ENCODE data around the gene MYL6.

GRCh38 chr12:56110571-56110970, 47.6 kb upstream of the MYL6 start:
- no peak for TF ChIP-seq ZNF48 (tag by site-specific recombination; IDR thresholded peaks at IDR 0.05)
- TF ChIP-seq, protein P1, sequence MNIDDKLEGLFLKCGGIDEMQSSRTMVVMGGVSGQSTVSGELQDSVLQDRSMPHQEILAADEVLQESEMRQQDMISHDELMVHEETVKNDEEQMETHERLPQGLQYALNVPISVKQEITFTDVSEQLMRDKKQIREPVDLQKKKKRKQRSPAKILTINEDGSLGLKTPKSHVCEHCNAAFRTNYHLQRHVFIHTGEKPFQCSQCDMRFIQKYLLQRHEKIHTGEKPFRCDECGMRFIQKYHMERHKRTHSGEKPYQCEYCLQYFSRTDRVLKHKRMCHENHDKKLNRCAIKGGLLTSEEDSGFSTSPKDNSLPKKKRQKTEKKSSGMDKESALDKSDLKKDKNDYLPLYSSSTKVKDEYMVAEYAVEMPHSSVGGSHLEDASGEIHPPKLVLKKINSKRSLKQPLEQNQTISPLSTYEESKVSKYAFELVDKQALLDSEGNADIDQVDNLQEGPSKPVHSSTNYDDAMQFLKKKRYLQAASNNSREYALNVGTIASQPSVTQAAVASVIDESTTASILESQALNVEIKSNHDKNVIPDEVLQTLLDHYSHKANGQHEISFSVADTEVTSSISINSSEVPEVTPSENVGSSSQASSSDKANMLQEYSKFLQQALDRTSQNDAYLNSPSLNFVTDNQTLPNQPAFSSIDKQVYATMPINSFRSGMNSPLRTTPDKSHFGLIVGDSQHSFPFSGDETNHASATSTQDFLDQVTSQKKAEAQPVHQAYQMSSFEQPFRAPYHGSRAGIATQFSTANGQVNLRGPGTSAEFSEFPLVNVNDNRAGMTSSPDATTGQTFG (tag by site-specific recombination; IDR thresholded peaks at IDR 0.05; ENCODE audit: borderline replicate concordance) = no peak
- TF ChIP-seq ZNF76 (tag by site-specific recombination; IDR thresholded peaks at IDR 0.05; ENCODE audit: borderline replicate concordance, low read depth) = no peak
- no peak for TF ChIP-seq REST (tag by site-specific recombination; IDR thresholded peaks at IDR 0.05)
- no peak for TF ChIP-seq ZNF24 (tag by site-specific recombination; IDR thresholded peaks at IDR 0.05)
- TF ChIP-seq ZSCAN23 (tag by site-specific recombination; IDR thresholded peaks at IDR 0.05) = no peak
- TF ChIP-seq ZNF274 (IDR thresholded peaks at IDR 0.05; ENCODE audit: low read length) = no peak
- no peak for TF ChIP-seq ZNF274 (tag by site-specific recombination; IDR thresholded peaks at IDR 0.05; ENCODE audit: borderline replicate concordance)
- no peak for TF ChIP-seq OSR2 (tag by site-specific recombination; IDR thresholded peaks at IDR 0.05)
- TF ChIP-seq, protein P2, sequence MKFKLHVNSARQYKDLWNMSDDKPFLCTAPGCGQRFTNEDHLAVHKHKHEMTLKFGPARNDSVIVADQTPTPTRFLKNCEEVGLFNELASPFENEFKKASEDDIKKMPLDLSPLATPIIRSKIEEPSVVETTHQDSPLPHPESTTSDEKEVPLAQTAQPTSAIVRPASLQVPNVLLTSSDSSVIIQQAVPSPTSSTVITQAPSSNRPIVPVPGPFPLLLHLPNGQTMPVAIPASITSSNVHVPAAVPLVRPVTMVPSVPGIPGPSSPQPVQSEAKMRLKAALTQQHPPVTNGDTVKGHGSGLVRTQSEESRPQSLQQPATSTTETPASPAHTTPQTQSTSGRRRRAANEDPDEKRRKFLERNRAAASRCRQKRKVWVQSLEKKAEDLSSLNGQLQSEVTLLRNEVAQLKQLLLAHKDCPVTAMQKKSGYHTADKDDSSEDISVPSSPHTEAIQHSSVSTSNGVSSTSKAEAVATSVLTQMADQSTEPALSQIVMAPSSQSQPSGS (tag by site-specific recombination; IDR thresholded peaks at IDR 0.05; ENCODE audit: low read depth) = no peak
- TF ChIP-seq HOXA7 (CRISPR knock-in tag; IDR thresholded peaks at IDR 0.05; ENCODE audit: borderline replicate concordance) = no peak
- no peak for TF ChIP-seq ZNF37A (tag by site-specific recombination; IDR thresholded peaks at IDR 0.05)
- TF ChIP-seq, protein P3, sequence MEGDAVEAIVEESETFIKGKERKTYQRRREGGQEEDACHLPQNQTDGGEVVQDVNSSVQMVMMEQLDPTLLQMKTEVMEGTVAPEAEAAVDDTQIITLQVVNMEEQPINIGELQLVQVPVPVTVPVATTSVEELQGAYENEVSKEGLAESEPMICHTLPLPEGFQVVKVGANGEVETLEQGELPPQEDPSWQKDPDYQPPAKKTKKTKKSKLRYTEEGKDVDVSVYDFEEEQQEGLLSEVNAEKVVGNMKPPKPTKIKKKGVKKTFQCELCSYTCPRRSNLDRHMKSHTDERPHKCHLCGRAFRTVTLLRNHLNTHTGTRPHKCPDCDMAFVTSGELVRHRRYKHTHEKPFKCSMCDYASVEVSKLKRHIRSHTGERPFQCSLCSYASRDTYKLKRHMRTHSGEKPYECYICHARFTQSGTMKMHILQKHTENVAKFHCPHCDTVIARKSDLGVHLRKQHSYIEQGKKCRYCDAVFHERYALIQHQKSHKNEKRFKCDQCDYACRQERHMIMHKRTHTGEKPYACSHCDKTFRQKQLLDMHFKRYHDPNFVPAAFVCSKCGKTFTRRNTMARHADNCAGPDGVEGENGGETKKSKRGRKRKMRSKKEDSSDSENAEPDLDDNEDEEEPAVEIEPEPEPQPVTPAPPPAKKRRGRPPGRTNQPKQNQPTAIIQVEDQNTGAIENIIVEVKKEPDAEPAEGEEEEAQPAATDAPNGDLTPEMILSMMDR (tag by site-specific recombination; IDR thresholded peaks at IDR 0.05) = no peak
- TF ChIP-seq KLF9 (tag by site-specific recombination; IDR thresholded peaks at IDR 0.05; ENCODE audit: low read depth) = no peak
